OCI-LY7 (cell line): ENCODE data around the gene BEAN1. TPM values are rescaled to one million over a fixed set of nuclear protein-coding genes. Genes with fewer than 3 reads are reported as not detected.

ENCODE experiments used
- BruUV-seq: library from RNA; stranded (reverse); fragments of 400-500 nt; replicated peaks from 2 replicates; lab custom pipeline; 2021; lab: Mats Ljungman, UMichigan
- CTCF ChIA-PET: fragments of 300-600 bp; sonication (Branson Sonifier 250); formaldehyde crosslinking; loops from one replicate; lab custom pipeline; 2022; ENCODE audit warnings: antibody characterized with exemption; ENCODE audit not compliant: unreplicated experiment; lab: Charles Lee
- POLR2A ChIA-PET: fragments of 300-600 bp; sonication (Branson Sonifier 250); formaldehyde crosslinking; loops from one replicate; lab custom pipeline; 2022; ENCODE audit warnings: antibody characterized with exemption; lab: Charles Lee
- DNase-seq: peaks from one replicate; pipeline ENCODE4 v3.0.0-alpha.2; 2015; ENCODE audit warnings: low spot score
- H2AFZ ChIP-seq: fragments of 200-600 bp; sonication (generic), shearing (Covaris generic); 2 replicates; pipeline ENCODE4 v1.6.1; 2014; ENCODE audit warnings: mild to moderate bottlenecking, antibody characterized with exemption, low read length, moderate library complexity
- H3K27ac ChIP-seq: fragments of 200-600 bp; sonication (generic); 2 replicates; pipeline ENCODE4 v1.5.1; 2014; ENCODE audit warnings: mixed run types, low read depth, mild to moderate bottlenecking, moderate library complexity, low read length, inconsistent platforms; ENCODE audit not compliant: poor library complexity, severe bottlenecking
- H3K36me3 ChIP-seq: fragments of 200-600 bp; sonication (generic); 2 replicates; pipeline ENCODE4 v1.6.1; 2014; ENCODE audit warnings: mild to moderate bottlenecking, antibody characterized with exemption, low read length, moderate library complexity, mixed read lengths; ENCODE audit not compliant: insufficient read depth
- H3K4me1 ChIP-seq: fragments of 200-600 bp; sonication (generic); 2 replicates; pipeline ENCODE4 v1.5.1; 2014; ENCODE audit warnings: mild to moderate bottlenecking, low read length; ENCODE audit not compliant: insufficient read depth, poor library complexity, severe bottlenecking
- H3K4me2 ChIP-seq: fragments of 200-600 bp; sonication (generic); 2 replicates; pipeline ENCODE4 v1.6.1; 2014; ENCODE audit warnings: mild to moderate bottlenecking, low read length
- H3K4me3 ChIP-seq: fragments of 200-600 bp; sonication (generic); 2 replicates; pipeline ENCODE4 v1.5.1; 2014; ENCODE audit warnings: mild to moderate bottlenecking, low read depth, low read length; ENCODE audit not compliant: poor library complexity, severe bottlenecking
- H3K79me2 ChIP-seq: fragments of 200-600 bp; sonication (generic); 2 replicates; pipeline ENCODE4 v1.6.1; 2016; ENCODE audit warnings: low read depth, mild to moderate bottlenecking, low read length, moderate library complexity, mixed read lengths; ENCODE audit not compliant: insufficient read depth
- H3K9me2 ChIP-seq: fragments of 200-600 bp; sonication (generic); 2 replicates; pipeline ENCODE4 v1.6.1; 2016; ENCODE audit warnings: mild to moderate bottlenecking, low read length, mixed read lengths; ENCODE audit not compliant: insufficient read depth
- H3K9me3 ChIP-seq: fragments of 200-600 bp; sonication (generic); 2 replicates; pipeline ENCODE4 v1.6.1; 2014; ENCODE audit warnings: mild to moderate bottlenecking, mixed run types, low read length, mixed read lengths
- H4K20me1 ChIP-seq: fragments of 200-600 bp; sonication (generic); 2 replicates; pipeline ENCODE4 v1.6.1; 2014; ENCODE audit warnings: mild to moderate bottlenecking, antibody characterized with exemption, low read length, moderate library complexity, mixed read lengths; ENCODE audit not compliant: insufficient read depth
- CTCF ChIP-seq: fragments of 200-600 bp; sonication (generic); conservative IDR thresholded peaks from 2 replicates; pipeline ENCODE4 v1.5.1; 2014; ENCODE audit warnings: mild to moderate bottlenecking, antibody characterized with exemption, low read length, moderate library complexity, mixed read lengths
- EZH2phosphoT487 ChIP-seq: fragments of 200-600 bp; sonication (generic); IDR thresholded peaks from 2 replicates; pipeline ENCODE4 v1.6.1; 2018; ENCODE audit warnings: low read depth, borderline replicate concordance, mild to moderate bottlenecking, mixed run types, antibody characterized with exemption, low read length, moderate library complexity, mixed read lengths
- intact Hi-C: fragments of 100-400 bp; cut with micrococcal nuclease; formaldehyde crosslinking; loops from one replicate; pipeline ENCODE4 v1.10.0; 2022; ENCODE audit not compliant: unreplicated experiment
- total RNA-seq, 2 experiments: library from RNA; depleted of rRNA in 1 of 2; stranded (reverse); fragments of >200 nt in 1 of 2; shearing (Covaris generic) in 1 of 2; gene quantifications; 2 replicates each; pipeline ENCODE4 v1.2.3, GENCODE V29; 2014 to 2022

Gene BEAN1
- total RNA-seq, 2 experiments from 2014 or later, result 0.13 TPM; not detected in 1

- no peaks in the 10 kb centered on the region for H3K9me2 ChIP-seq
- CTCF ChIA-PET, result no interaction called here
- no peak for DNase-seq
- BruUV-seq, result no TSS peak
- no peak overlapping the region for H2AFZ ChIP-seq
- no peaks in the 10 kb centered on the region for H3K79me2 ChIP-seq
- no peak overlapping the region for H3K4me3 ChIP-seq
- H3K36me3 ChIP-seq, result no peaks in the 10 kb centered on the region
- intact Hi-C loops, result no loop called here
- H3K27ac ChIP-seq, result no peak overlapping the region
- no peak overlapping the region for H3K4me2 ChIP-seq
- H3K4me1 ChIP-seq, result no peaks in the 10 kb centered on the region
- POLR2A ChIA-PET, result no interaction called here
- H3K9me3 ChIP-seq, result 0 out of 2 replicates have a peak, but pooled peaks cover 6% of the 10 kb centered on the region
- no peak for TF ChIP-seq EZH2phosphoT487
- TF ChIP-seq CTCF, result no peak
- H4K20me1 ChIP-seq, result no peaks in the 10 kb centered on the region
Measured at GRCh38 chr16:66422366-66422765, 4.7 kb upstream of the BEAN1 start.

GRCh38 chr16:66423177-66423576 is 3.9 kb upstream of the BEAN1 start:
- Histone ChIP-seq H3K9me3 (no peaks in the 10 kb centered on the region), H3K9me2 (no peaks in the 10 kb centered on the region), H3K36me3 (no peaks in the 10 kb centered on the region), H3K79me2 (no peaks in the 10 kb centered on the region), H3K4me2 (no peak overlapping the region), H4K20me1 (no peaks in the 10 kb centered on the region), H3K4me3 (no peak overlapping the region), H3K27ac (no peak overlapping the region), H3K4me1 (no peaks in the 10 kb centered on the region), H2AFZ (no peak overlapping the region)
- BruUV-seq, result no TSS peak
- ChIA-PET POLR2A (no interaction called here), CTCF (no interaction called here)
- no peak for DNase-seq
- TF ChIP-seq CTCF, result no peak
- no peak for TF ChIP-seq EZH2phosphoT487
- intact Hi-C loops, result no loop called here

- TF ChIP-seq CTCF (no peak), EZH2phosphoT487 (no peak)
- H3K9me2 ChIP-seq, result no peaks in the 10 kb centered on the region
- H3K36me3 ChIP-seq, result no peaks in the 10 kb centered on the region
- intact Hi-C loops, result no loop called here
- H3K4me3 ChIP-seq, result no peak overlapping the region
- no peaks in the 10 kb centered on the region for H3K9me3 ChIP-seq
- ChIA-PET POLR2A (interaction anchor here (0.9 kb wide), 1 partner anchor 114 kb away, joined by 6 read pairs; no protein-coding TSS in a partner anchor), CTCF (no interaction called here)
- H4K20me1 ChIP-seq, result no peaks in the 10 kb centered on the region
- no peak overlapping the region for H3K27ac ChIP-seq
- H3K4me1 ChIP-seq, result no peaks in the 10 kb centered on the region
- H2AFZ ChIP-seq, result no peak overlapping the region
- no peak overlapping the region for H3K4me2 ChIP-seq
- H3K79me2 ChIP-seq, result no peaks in the 10 kb centered on the region
- BruUV-seq, result no TSS peak
- DNase-seq, result no peak
Measured at GRCh38 chr16:66425651-66426050, 1.4 kb upstream of the BEAN1 start.
